GM21447 (cell line): ENCODE data around the gene KLC1.

Source experiments
- ATAC-seq: cut with Tn5 transposase; IDR thresholded peaks from one replicate; pipeline ENCODE4 v1.9.1; 2021; ENCODE audit not compliant: unreplicated experiment

Gene KLC1

GRCh38 chr14:103702497-103703432 is 73.8 kb downstream of the KLC1 start:
- no peak for ATAC-seq

DNA sequence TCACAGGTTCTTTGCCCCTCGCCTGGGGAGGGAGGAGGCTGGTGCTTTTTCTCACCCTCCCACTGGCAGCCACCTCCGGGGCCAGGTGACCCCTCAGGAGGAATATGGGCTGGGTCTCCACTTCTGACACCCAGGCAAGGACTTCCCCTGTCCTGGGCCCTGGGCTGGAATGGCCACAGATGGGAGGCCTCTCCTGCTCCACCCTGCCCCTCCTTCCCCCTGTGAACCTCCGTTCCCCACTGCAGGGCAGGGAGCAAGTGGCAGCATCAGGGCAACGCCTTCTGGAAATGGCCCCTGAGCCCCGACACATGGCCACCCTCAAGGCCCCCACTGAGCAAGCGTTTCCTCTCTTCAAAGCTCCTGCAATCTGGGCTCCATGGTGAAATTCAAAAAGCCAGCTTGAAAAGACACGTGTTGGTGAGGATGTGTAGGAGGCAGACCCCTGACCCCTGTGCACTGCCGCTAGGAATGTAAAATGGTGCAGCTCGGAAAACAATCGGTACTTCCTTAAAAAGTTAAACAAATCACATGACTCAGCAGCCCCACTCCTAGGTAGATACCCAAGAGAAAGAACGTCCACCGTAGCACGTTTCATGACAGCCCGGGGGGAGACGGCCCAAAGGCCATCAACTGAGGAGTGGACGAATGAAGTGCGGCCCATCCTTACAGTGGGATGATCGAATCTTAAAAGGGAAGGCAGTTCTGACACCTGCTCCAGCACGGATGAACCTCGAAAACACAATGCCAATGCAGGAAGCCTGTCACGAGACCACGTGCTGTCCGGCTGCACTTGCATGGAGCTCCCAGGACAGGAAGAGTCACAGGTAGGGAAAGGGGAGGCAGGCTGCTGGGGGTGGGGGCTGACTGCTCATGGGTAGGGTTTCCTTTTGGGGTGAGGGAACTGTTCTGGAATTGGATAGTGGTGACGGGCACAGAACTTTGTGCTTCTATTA is 74.7 kb downstream of the KLC1 start:
- ATAC-seq, result no peak

GRCh38 chr14:103704708-103705107 is 75.7 kb downstream of the KLC1 start:
- ATAC-seq, result no peak

GRCh38 chr14:103705118-103705503 is 76.1 kb downstream of the KLC1 start:
- no peak for ATAC-seq

DNA sequence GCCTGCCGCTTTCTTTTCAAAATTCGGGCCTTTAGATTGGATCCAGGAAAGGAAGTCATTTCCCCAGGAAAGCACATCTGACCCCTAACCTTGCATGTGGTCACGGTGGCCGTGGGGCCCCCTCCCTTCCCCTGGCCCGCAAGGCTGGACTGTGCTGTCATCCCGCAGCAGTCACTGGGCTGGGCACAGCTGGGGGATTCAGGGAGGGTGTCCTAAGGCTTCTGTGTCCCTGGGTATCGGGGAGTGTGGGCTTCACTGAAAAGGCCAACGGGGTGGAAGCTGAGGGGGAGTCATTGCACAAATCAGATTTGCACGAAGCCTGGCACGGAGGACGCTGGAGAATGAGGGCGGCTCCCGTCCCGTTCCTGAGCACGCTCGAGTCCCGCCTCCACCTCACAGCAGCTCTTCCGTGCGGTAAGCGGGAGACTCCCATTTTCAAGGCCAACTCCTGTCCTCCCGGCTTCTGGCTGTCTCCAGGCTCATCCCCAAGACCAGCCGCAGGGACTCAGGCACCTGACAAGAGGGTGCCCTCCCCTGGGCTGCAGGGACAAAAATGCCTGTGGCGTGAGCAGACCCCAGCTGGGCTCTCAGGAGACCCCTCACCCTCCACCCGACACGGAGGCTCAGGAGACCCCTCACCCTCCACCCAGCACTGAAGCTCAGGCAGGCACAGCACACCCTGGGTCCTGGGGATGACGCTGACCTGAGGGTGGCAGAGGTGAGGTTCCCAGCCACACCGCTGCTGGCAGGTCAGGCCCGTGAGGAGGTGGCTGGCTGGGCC is 76.7 kb downstream of the KLC1 start:
- ATAC-seq, result no peak

- no peak for ATAC-seq
Measured at GRCh38 chr14:103706551-103707328, 77.7 kb downstream of the KLC1 start.

- ATAC-seq, result no peak
Measured at GRCh38 chr14:103707329-103708263, 78.6 kb downstream of the KLC1 start.

GRCh38 chr14:103708750-103709187 is 79.8 kb downstream of the KLC1 start:
- ATAC-seq, result no peak

DNA sequence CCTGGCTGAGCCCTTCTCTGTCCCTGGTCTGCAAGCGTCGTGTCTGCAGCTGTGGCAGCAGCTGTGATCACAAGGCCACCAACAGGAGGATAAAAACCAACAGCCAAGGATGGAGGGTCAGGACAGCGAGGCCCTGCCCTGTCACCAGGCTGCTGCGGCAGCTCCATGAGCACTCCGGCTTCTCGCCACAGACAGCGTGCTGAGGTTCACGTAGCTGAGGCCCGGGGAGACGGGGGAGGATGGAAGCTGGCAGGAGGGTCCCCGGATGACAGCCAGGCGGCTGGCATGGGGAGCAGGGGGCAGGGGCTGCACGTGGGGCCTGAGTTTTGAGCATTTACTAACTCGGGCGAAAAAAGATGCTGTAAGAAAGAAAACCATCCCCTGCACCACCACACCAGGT is 80.8 kb downstream of the KLC1 start:
- ATAC-seq, result no peak

DNA sequence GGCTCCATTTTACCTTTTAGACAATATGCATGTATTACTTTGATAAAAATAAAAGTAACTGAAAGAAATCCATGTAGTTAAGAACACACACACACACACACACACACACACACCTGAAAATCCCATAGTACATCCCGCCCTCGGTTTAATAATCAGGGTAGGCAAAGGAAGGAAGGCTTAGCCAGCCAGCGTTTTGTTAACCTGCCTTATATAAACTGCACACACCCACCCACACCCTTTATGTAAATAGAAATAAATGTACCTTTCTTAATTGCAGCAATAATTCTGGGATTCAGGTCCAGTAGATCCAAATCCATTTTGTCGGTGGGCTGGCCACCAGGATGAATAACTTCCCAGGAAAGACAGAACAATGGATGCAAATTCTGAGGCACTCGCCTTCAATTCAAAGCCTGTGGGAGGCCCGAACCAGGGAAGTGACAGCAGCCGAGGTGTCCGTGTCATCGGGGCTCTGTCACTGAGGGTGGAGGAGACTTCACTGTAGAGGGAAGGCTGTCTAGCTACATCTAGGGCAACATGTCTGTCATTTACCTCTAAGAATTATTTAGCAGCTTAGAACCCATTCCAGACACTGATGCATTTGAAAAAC is 81.9 kb downstream of the KLC1 start:
- no peak for ATAC-seq

DNA sequence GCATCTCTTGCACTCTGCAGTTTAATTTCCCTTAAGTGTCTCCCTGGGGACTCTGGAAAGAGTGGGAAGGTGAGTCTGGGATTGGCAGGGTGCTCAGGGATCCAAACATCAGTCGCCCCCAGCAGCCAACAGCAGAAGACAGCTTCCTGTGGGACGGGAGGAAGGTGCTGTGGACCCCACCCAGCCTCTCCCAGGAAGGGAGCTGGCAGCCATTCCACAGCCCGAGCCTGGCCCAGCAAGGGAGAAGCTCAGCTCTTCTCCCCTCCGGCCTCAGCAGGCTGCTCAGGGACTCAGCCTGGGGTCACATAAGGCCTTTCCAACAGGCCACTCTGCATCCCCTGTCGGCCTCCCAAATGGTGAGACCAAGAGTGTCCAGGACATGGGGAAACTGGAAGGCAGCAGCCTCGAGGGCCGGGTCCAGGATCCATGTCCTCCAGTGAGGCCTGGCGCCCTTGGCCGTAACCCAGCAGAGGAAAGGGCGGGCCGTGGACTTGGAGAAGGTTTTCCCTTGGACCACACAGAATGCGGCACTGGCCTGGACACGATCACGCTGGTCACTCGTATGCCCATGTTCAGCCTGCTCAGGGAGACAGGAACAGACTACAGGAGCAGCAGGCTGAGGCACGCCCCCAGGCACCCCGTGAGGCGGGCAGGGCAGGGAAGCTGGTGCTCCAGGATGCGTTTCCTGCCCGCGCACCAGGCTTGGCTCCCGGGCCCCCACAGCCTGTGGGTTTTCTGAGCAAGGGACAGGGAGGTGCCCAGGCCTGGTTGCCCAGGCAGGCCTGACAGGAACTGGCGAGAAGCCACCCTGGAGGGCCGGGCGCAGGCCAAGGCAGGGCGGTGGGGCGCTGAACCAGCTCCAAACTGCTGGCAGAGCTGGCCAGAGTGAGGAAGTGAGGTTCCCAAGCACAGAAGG is 82.8 kb downstream of the KLC1 start:
- ATAC-seq, result no peak

DNA sequence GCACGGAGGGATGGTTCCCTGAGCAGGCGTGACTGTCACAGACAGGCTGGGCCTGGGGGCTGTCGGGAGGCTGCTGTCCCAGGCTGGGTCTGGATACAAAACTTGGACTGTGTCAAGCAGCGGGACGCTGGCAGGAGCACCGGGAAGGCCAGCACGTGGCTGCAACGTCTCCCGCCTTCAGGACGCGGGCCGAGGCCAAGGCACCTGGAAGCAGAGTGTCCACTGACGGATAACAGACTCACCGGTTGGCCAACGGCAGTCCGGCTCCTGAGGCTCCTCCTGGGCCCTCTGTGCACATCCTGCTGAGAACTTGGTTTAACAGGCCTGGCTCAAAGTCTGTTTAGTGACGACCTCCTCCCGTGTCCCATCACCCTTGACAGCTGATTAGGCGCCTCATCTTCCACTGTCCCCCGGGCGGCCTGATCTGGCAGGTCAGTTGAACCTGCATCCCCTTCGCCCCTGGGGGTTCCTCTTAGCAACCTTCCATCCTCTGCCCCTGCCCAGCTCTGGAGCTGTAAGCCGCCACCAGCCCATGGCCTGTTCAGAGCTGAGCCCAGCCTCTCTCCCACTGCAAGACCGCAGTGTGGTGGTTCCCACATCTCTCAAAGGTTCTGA is 83.7 kb downstream of the KLC1 start:
- no peak for ATAC-seq

GRCh38 chr14:103713304-103714062 is 84.5 kb downstream of the KLC1 start:
- ATAC-seq, result no peak

DNA sequence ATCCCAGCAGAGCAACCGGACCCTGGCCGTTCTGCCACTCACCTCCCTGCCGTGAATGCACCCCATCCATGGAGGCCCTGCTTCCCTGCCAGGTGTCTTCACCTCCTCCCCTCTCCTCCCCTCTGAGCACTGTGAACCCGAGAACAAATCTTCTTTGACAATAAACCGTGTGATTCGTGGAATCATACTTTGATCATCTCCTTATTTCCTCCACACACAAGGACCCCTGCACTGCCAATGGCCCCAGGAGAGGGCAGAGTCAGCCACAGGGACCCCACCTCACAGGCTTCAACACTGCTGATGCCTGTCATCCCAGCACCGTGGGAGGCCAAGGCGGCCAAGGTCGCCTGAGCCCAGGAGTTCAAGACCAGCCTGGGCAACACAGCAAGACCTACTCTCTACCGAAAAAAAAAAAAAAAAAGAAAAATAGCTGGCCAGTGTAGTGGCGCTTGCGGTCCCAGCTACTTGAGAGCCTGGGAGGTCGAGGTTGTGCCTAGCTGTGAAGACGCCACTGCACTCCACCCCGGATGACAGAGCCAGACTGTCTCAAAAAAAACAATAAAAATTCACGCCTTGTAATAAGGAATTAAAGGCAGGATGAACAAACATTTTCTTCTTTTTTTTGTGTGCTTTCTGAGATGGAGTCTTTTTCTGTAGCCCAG is 85.2 kb downstream of the KLC1 start:
- ATAC-seq, result no peak

DNA sequence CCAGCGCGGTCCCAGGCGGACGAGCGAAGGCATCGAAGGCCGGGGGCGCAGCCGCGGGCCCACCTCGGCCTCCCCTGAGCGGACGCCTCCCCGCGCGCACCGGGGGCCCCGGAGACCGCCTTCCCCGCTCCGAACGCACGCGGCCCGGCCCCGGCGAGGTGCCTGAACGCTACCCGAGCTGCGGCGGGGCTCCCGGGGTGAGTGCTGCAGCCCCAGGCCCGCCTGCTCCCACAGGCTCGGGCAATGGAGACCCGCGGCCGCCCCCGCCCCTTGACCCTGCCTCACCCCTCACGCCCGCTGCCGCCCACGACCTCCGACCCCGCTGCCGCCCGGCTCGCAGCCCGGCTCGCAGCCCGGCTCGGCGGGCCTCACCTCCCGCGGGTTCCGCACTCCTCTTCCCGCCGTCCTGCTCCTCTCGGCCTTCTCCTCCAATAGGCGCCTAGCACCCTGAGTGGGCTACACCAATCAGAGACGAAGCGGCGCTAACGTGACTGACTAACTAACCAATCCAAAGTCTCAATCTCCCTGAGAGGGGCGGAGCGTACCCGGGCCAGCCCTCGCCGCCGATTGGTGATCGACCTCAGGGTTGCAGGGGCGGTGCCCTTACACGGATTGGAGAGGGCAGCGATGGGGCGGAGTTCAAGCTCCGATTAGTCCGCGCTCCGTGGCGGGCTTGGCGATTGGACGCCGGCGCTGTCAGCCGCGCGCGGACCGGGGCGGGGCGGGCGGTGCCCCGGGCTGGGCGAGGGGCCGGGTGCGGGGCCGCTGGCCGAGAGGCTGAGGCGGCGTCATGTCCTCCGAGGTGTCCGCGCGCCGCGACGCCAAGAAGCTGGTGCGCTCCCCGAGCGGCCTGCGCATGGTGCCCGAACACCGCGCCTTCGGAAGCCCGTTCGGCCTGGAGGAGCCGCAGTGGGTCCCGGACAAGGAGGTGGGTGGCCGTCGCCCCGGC is 86.3 kb downstream of the KLC1 start, which contains the start of the genes XRCC3 and ZFYVE21:
XRCC3 (minus strand) TSS at position 400 of the 949 bp plus-strand sequence. CDS start 4,364 bp downstream, outside the sequence.
ZFYVE21 (plus strand) TSS at position 759 of the 949 bp plus-strand sequence; CDS start at position 791, 32 bp downstream.
- ATAC-seq, result peak; percentile 94
